Fibroblast of peridontal ligament (primary cell): ENCODE results near the gene CDH22.

Experiments
- DNase-seq: peaks from one replicate; pipeline ENCODE4 v3.0.0-alpha.2; 2010; ENCODE audit errors: extremely low read depth

The CDH22 gene

DNA sequence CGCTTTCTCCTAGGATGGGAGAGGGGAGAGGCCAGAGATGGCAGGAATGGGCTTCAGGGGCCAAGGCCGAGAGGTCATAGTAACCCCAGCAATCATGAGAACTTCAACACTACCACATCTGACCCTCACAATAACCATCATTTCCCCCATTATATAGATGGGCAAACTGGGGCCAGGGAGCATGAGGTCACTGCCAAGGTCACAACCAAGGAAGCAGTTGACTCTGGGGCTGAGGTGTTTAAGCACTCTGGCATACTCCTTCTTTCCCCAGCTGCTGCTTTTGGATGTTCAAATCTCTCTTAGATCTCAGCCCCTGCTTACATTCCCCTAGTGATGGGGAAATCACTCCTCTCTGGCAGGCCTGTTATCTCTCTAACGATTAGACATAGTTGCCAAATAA lies 39.6 kb downstream of the CDH22 start:
- DNase-seq = no peak

- no peak for DNase-seq
These were observed 40.1 kb downstream of the CDH22 start for GRCh38 chr20:46268131-46268614.

- DNase-seq = no peak
These were observed 40.9 kb downstream of the CDH22 start for GRCh38 chr20:46267108-46268105.

- no peak for DNase-seq
These were observed 42.8 kb downstream of the CDH22 start for GRCh38 chr20:46265539-46265938.

- DNase-seq = no peak
These were observed 43.7 kb downstream of the CDH22 start for GRCh38 chr20:46264391-46265266.

- DNase-seq = no peak
These were observed 46.6 kb downstream of the CDH22 start for GRCh38 chr20:46261456-46262253.

GRCh38 chr20:46260936-46261454 lies 47.3 kb downstream of the CDH22 start:
- no peak for DNase-seq

GRCh38 chr20:46260480-46260879 lies 47.8 kb downstream of the CDH22 start:
- DNase-seq = no peak

GRCh38 chr20:46259260-46259859 lies 48.9 kb downstream of the CDH22 start:
- DNase-seq = no peak

DNA sequence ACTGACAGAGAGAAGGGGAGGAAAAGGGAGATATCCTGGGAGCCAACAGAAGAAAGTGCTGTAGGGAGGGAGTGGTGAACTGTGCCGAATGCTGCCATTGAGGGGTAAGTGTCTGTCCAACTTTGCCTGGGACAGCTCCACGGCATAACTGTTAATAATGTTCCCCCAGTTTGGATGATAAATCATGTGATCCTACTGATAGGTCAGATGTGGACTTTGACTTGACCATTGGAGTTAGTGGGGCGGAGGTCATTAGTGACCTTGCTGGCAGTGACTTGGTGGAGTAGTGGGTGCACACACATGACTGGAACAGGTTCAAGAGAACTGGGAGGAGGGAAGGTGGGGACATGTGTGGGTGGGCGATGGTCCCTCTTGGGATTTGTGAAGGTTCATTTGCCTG lies 50.4 kb downstream of the CDH22 start:
- DNase-seq = no peak

GRCh38 chr20:46256293-46256692 lies 52.0 kb downstream of the CDH22 start:
- DNase-seq = no peak

DNA sequence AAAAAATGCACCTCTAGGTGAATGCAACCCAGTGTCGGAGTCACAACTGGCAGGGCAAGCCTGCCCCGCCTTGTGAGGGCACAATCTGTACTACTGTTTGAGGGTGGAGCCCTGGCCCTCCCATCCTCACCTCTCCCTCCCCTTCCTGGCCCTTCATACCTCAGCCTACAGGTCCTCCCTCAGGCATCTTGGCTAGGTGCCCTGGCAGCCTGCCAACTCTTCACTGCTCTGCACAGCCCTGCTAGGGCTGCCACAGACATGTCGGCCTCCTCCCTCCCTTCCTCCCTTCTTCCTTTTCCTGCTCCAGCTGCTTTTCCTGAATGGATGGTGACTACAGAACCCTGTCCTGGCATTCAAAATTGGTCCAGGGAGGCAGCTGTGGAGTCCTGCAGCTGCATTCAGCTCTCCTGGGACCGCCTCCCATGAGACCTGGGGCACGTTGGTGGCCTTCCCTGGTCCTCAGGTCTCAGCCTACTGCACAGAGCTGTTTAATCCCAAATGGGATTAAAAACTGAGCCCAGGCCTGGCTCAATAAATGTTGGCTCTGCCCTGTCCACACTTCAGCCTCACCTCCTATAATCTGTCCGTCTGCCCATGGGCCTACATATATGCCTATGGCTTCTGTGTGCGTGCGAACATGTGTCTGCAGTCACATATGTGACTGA lies 52.7 kb downstream of the CDH22 start:
- DNase-seq = no peak

DNA sequence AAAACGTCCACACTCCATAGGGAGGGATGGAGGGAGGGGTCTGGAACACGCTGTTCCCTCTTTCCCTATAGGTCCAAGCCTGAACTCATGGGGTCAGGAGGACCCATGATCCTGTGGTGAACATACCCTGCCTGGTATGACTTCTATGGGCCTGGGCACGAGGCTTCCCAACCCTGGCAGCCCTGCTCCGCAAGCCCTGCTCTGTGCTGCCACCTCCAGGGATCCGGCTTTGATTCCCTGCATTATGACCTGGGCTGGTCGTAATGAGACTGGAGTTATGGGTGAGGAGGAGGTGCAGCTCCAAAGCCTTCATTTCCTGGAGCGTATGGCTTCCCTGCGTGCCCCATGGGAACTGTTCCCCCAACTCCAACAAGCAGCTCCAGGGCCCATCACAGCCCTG lies 54.9 kb downstream of the CDH22 start:
- no peak for DNase-seq

DNA sequence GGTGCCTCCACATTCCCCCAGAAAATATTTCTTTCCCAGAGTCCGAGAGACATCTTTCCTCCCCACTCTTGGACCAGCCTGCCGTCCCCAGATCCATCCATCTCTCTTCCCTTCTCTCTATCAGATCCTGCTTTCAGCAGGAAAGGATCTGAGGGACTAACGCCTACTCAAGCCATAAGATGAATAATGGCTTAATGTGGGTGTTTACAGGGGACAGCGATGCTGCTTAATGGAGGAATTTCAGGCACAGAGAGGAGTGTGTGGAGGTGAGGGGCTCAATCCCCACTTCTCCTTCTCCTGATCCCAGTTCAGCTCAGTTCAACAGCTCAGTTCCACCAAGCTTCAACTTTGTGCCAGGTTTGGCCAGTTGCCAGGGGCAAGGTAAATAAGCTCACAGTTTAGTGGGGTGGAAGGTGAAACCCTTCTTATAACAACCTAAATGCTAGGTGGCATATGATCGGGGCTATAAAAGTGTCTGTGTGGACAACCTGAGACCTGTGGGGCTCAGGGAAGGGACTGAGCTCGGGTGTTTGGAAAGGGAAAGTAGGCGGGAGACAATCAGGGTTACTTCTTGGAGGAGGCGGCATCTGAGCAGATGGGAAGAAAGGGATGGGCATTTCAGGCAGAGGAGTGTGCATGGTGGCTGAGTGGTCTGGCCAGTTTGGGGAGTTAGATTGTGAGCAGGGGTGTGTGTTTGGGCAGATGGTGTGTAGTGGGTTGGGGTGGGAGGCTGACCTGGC lies 55.8 kb downstream of the CDH22 start:
- DNase-seq = no peak

- no peak for DNase-seq
These were observed 57.1 kb downstream of the CDH22 start for GRCh38 chr20:46251211-46251673.

DNA sequence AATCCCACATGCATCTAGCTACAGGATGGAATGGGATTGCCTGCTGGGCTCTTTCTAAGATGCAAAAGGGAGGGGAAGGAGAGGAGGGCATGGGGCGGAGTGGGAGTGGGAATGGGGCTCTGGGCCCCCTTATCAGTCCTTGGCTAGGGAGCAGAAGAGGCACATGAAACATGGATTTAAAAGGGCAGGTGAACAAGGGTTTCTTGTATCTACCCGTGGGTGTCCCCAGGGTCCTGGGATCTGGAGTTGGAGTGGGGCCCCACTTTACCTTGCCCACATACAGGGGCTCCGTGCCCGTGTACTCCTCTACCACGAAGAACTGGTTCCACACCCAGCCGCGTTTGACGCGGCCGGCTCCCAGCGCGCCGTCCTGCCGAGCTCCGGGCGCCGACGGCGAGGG lies 57.5 kb downstream of the CDH22 start:
- no peak for DNase-seq

GRCh38 chr20:46249671-46250070 lies 58.6 kb downstream of the CDH22 start:
- DNase-seq = no peak

GRCh38 chr20:46246559-46246958 lies 61.7 kb downstream of the CDH22 start:
- no peak for DNase-seq
